ENCODE measurements around the gene WDFY3.

The WDFY3 gene

GRCh38 chr4:84622959-84623358 is 343.5 kb downstream of the WDFY3 start:
- TF ChIP-seq ZFX (IDR thresholded peaks at IDR 0.05): no peak
- TF ChIP-seq CTCF (conservative IDR thresholded peaks at IDR 0.05): no peak
- H3K27ac ChIP-seq: no peak overlapping the region

Data from C4-2B (cell line).